Measurements from ENCODE around the gene OR51M1.

The OR51M1 gene

GRCh38 chr11:5366856-5367255, 16.8 kb upstream of the OR51M1 start:
- no peak for TF ChIP-seq CTCF (IDR thresholded peaks at IDR 0.05; ENCODE audit: low read depth, low read length)
- H3K4me3 ChIP-seq (ENCODE audit: low read depth, low read length) = no peak overlapping the region

GRCh38 chr11:5367448-5368074, 16.1 kb upstream of the OR51M1 start:
- TF ChIP-seq CTCF (IDR thresholded peaks at IDR 0.05; ENCODE audit: low read depth, low read length) = no peak

GRCh38 chr11:5368502-5369043, 15.0 kb upstream of the OR51M1 start:
- no peak for TF ChIP-seq CTCF (IDR thresholded peaks at IDR 0.05; ENCODE audit: low read depth, low read length)
- H3K4me3 ChIP-seq (ENCODE audit: low read depth, low read length) = no peak overlapping the region

More at GRCh38 chr11:5367448-5368074, 16.1 kb upstream of the OR51M1 start:
- H3K4me3 ChIP-seq (ENCODE audit: low read depth, low read length) = no peak overlapping the region

GRCh38 chr11:5369789-5370188, 13.8 kb upstream of the OR51M1 start:
- TF ChIP-seq CTCF (IDR thresholded peaks at IDR 0.05; ENCODE audit: low read depth, low read length) = peak; percentile 63
- no peak overlapping the region for H3K4me3 ChIP-seq (ENCODE audit: low read depth, low read length)

- H3K4me3 ChIP-seq (ENCODE audit: low read depth, low read length) = no peak overlapping the region
- TF ChIP-seq CTCF (IDR thresholded peaks at IDR 0.05; ENCODE audit: low read depth, low read length) = peak; percentile 80
Observed at GRCh38 chr11:5380740-5381342, 2.8 kb upstream of the OR51M1 start.

GRCh38 chr11:5384335-5384734, 723 bp downstream of the OR51M1 start:
- no peak for TF ChIP-seq CTCF (IDR thresholded peaks at IDR 0.05; ENCODE audit: low read depth, low read length)
- no peak overlapping the region for H3K4me3 ChIP-seq (ENCODE audit: low read depth, low read length)

- TF ChIP-seq CTCF (IDR thresholded peaks at IDR 0.05; ENCODE audit: low read depth, low read length) = no peak
Observed at GRCh38 chr11:5390210-5390609, 6.6 kb downstream of the OR51M1 start.

More at GRCh38 chr11:5390210-5390609, 6.6 kb downstream of the OR51M1 start:
- no peak overlapping the region for H3K4me3 ChIP-seq (ENCODE audit: low read depth, low read length)
